Activated T-helper 17 cell treated with anti-CD3 and anti-CD28 coated beads, Interleukin-2, amount 50 U/mL, for 72 hours (primary cell): ENCODE results near the gene CCDC177. TPM values are rescaled to one million over a fixed set of nuclear protein-coding genes. Genes with fewer than 3 reads are reported as not detected.

ENCODE experiments used
- ATAC-seq: fragments of 150-1000 bp; cut with Tn5 transposase; replicated peaks from 2 replicates; pipeline ENCODE4 v1.10.0; 2021; ENCODE audit warnings: mild to moderate bottlenecking, moderate library complexity
- H3K27ac Mint-ChIP-seq: one replicate; pipeline ENCODE4 v1.8.0; 2022; ENCODE audit warnings: mixed read lengths
- H3K27me3 Mint-ChIP-seq: one replicate; pipeline ENCODE4 v1.8.0; 2022; ENCODE audit warnings: mixed read lengths
- H3K36me3 Mint-ChIP-seq: one replicate; pipeline ENCODE4 v1.8.0; 2022; ENCODE audit warnings: low read depth, mild to moderate bottlenecking, mixed read lengths
- H3K4me1 Mint-ChIP-seq: one replicate; pipeline ENCODE4 v1.8.0; 2022; ENCODE audit warnings: mixed read lengths
- H3K4me3 Mint-ChIP-seq: one replicate; pipeline ENCODE4 v1.8.0; 2022; ENCODE audit warnings: mild to moderate bottlenecking, mixed read lengths
- H3K9me3 Mint-ChIP-seq: one replicate; pipeline ENCODE4 v1.8.0; 2022; ENCODE audit warnings: mixed read lengths
- total RNA-seq, 2 donors: library from RNA; stranded (reverse); gene quantifications; one replicate each; pipeline ENCODE4 v1.2.3, GENCODE V29; 2022

The CCDC177 gene
- total RNA-seq, 2 donors from 2014 or later = not detected

DNA sequence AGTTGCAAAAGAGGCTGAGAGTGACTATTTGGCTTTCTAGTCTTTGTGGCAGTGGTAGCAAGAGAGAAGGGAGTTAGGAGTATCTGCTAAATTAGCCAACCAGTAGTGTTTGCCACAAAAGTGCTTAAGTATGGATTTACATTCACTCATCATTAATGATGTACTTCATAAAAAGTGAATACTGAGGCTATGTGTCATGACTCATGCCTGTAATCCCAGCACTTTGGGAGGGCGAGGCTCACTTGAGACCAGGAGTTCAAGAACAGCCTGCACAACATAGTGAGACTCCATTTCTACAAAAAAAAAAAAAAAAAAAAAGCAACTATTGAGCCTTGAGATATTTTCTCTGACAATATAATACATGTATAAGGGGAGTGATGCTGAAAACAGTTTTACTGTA, 36.8 kb downstream of the CCDC177 start:
- H3K27ac Mint-ChIP-seq = no peak overlapping the region
- peaks cover 22% of the 10 kb centered on the region for H3K27me3 Mint-ChIP-seq
- H3K36me3 Mint-ChIP-seq = no peaks in the 10 kb centered on the region
- peaks cover 6% of the 10 kb centered on the region for H3K4me1 Mint-ChIP-seq
- no peak for ATAC-seq
- no peaks in the 10 kb centered on the region for H3K9me3 Mint-ChIP-seq
- no peak overlapping the region for H3K4me3 Mint-ChIP-seq

DNA sequence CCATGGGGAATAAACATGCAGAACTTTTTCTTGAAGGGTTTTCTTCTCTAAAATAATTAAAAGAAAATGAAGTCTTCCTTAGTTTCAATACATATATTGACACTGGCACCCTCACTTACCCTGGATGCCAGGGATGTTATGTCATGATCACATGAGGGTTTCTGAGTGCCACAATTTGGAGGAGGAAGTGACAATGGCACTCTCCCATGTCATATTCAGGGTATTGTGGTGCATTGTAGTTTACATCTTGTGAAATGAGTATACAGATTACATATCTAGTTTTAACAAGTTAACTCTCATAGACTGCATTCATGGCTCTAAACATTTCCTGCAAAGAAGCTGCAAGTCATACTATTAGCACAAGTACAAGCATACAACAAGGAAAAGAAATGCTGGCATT, 37.7 kb downstream of the CCDC177 start:
- H3K27me3 Mint-ChIP-seq = peaks cover 22% of the 10 kb centered on the region
- H3K4me3 Mint-ChIP-seq = no peak overlapping the region
- ATAC-seq = no peak
- no peak overlapping the region for H3K27ac Mint-ChIP-seq
- H3K36me3 Mint-ChIP-seq = no peaks in the 10 kb centered on the region
- H3K9me3 Mint-ChIP-seq = no peaks in the 10 kb centered on the region
- peaks cover 6% of the 10 kb centered on the region for H3K4me1 Mint-ChIP-seq

DNA sequence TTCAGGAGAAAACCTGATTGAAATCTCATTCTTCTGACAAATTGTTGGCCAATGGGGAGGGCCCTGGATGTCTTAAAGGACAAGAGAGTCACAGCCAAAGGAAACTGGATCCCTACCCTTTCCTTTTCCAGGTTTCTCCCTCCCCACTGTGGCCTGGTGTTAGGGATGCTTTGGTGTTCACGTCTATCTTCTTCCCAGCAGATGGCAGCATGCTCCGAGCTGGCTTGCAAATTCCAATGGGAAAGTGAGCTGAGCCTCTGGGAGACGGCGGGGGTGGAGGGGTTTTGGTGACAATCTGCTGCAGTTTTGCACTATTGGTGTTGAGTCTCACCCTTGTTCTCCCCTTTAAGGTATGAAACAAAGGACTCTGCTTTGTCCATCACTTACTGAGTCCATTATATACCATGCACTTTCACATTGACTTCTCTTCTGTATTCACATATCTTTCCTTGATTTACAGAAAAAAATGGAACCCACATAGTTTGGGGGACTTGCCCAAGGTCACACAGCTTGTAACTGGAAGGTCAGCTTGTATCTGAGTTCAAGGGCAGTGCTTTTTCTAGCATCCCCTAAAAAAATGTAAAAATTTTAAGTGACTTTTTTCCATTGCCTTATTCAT, 39.3 kb downstream of the CCDC177 start:
- no peak overlapping the region for H3K4me3 Mint-ChIP-seq
- H3K27me3 Mint-ChIP-seq = peaks cover 27% of the 10 kb centered on the region
- no peaks in the 10 kb centered on the region for H3K9me3 Mint-ChIP-seq
- no peak overlapping the region for H3K27ac Mint-ChIP-seq
- H3K4me1 Mint-ChIP-seq = peaks cover 6% of the 10 kb centered on the region
- no peak for ATAC-seq
- H3K36me3 Mint-ChIP-seq = no peaks in the 10 kb centered on the region

- peaks cover 6% of the 10 kb centered on the region for H3K4me1 Mint-ChIP-seq
- no peak overlapping the region for H3K27ac Mint-ChIP-seq
- no peak overlapping the region for H3K4me3 Mint-ChIP-seq
- H3K27me3 Mint-ChIP-seq = peaks cover 27% of the 10 kb centered on the region
- no peaks in the 10 kb centered on the region for H3K36me3 Mint-ChIP-seq
- H3K9me3 Mint-ChIP-seq = no peaks in the 10 kb centered on the region
- ATAC-seq = no peak
Measured at GRCh38 chr14:69532561-69533340, 41.9 kb downstream of the CCDC177 start.

- Mint-ChIP-seq H3K9me3 (no peaks in the 10 kb centered on the region), H3K27me3 (peaks cover 24% of the 10 kb centered on the region), H3K36me3 (no peaks in the 10 kb centered on the region), H3K4me3 (no peak overlapping the region), H3K27ac (no peak overlapping the region), H3K4me1 (no peaks in the 10 kb centered on the region)
- no peak for ATAC-seq
Measured at GRCh38 chr14:69531135-69531534, 43.5 kb downstream of the CCDC177 start.

- ATAC-seq = no peak
- H3K27ac Mint-ChIP-seq = no peak overlapping the region
- H3K27me3 Mint-ChIP-seq = peaks cover 15% of the 10 kb centered on the region
- H3K4me3 Mint-ChIP-seq = no peak overlapping the region
- H3K9me3 Mint-ChIP-seq = no peaks in the 10 kb centered on the region
- no peaks in the 10 kb centered on the region for H3K36me3 Mint-ChIP-seq
- no peaks in the 10 kb centered on the region for H3K4me1 Mint-ChIP-seq
Measured at GRCh38 chr14:69530095-69530494, 44.6 kb downstream of the CCDC177 start.

GRCh38 chr14:69529563-69529962, 45.1 kb downstream of the CCDC177 start:
- Mint-ChIP-seq H3K36me3 (no peaks in the 10 kb centered on the region), H3K4me3 (no peak overlapping the region), H3K27ac (no peak overlapping the region), H3K9me3 (no peaks in the 10 kb centered on the region), H3K4me1 (no peaks in the 10 kb centered on the region), H3K27me3 (peaks cover 10% of the 10 kb centered on the region)
- no peak for ATAC-seq

DNA sequence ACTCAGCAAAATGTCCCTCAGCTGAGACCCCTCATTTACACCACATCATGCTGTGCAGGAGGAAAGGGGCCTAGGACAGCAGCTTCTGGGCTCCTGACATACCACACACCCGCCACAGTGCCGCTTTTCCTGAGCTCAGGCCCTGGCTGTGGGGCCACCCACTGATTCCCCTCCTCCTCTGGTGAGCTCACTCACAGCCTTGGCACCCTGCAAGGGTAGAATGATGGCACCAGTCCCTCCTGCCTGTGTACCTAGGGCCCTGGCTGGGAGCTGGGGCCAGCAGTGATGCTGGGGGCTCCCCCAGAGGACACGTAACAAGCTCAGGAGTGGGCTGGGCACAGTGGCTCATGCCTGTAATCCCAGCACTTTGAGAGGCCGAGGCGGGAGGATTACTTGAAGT, 45.7 kb downstream of the CCDC177 start:
- no peaks in the 10 kb centered on the region for H3K9me3 Mint-ChIP-seq

GRCh38 chr14:69528143-69528542, 46.5 kb downstream of the CCDC177 start:
- H3K9me3 Mint-ChIP-seq = no peaks in the 10 kb centered on the region
- peaks cover 6% of the 10 kb centered on the region for H3K27me3 Mint-ChIP-seq
- H3K27ac Mint-ChIP-seq = no peak overlapping the region
- no peaks in the 10 kb centered on the region for H3K4me1 Mint-ChIP-seq
- no peak overlapping the region for H3K4me3 Mint-ChIP-seq
- no peaks in the 10 kb centered on the region for H3K36me3 Mint-ChIP-seq
- ATAC-seq = no peak

More for the DNA sequence above, 45.7 kb downstream of the CCDC177 start:
- Mint-ChIP-seq H3K36me3 (no peaks in the 10 kb centered on the region), H3K27ac (no peak overlapping the region), H3K27me3 (peaks cover 10% of the 10 kb centered on the region), H3K4me1 (no peaks in the 10 kb centered on the region), H3K4me3 (no peak overlapping the region)
- no peak for ATAC-seq

- Mint-ChIP-seq H3K9me3 (no peaks in the 10 kb centered on the region), H3K27me3 (peaks cover 4% of the 10 kb centered on the region), H3K4me1 (no peaks in the 10 kb centered on the region), H3K36me3 (no peaks in the 10 kb centered on the region), H3K27ac (no peak overlapping the region), H3K4me3 (no peak overlapping the region)
- no peak for ATAC-seq
Measured at GRCh38 chr14:69527635-69528034, 47.0 kb downstream of the CCDC177 start.

GRCh38 chr14:69525896-69526295, 48.8 kb downstream of the CCDC177 start:
- H3K9me3 Mint-ChIP-seq = no peaks in the 10 kb centered on the region
- no peak overlapping the region for H3K4me3 Mint-ChIP-seq
- ATAC-seq = no peak
- H3K4me1 Mint-ChIP-seq = no peaks in the 10 kb centered on the region
- H3K36me3 Mint-ChIP-seq = no peaks in the 10 kb centered on the region
- no peak overlapping the region for H3K27ac Mint-ChIP-seq
- no peaks in the 10 kb centered on the region for H3K27me3 Mint-ChIP-seq

- Mint-ChIP-seq H3K27ac (no peak overlapping the region), H3K36me3 (no peaks in the 10 kb centered on the region), H3K4me1 (no peaks in the 10 kb centered on the region), H3K9me3 (no peaks in the 10 kb centered on the region), H3K27me3 (peaks cover 10% of the 10 kb centered on the region), H3K4me3 (no peak overlapping the region)
- no peak for ATAC-seq
Measured at GRCh38 chr14:69522026-69522425, 52.6 kb downstream of the CCDC177 start.

Other genes with a start within 250 kb of the CCDC177 start
- 100 to 1,000 TPM; 198 to 374 TPM for gene ERH, start 176.6 kb downstream of the CCDC177 start, total RNA-seq
- gene SLC39A9, start 176.2 kb downstream of the CCDC177 start, total RNA-seq = 10 to 100 TPM; 43.9 to 61.1 TPM
- gene PLEKHD1, start 90.1 kb downstream of the CCDC177 start, total RNA-seq = under 1 TPM; 0.11 to 0.19 TPM
- 10 to 100 TPM; 76.9 to 96.4 TPM for gene SUSD6, start 36.7 kb upstream of the CCDC177 start, total RNA-seq
- gene SRSF5, start 192.3 kb upstream of the CCDC177 start, total RNA-seq = 100 to 1,000 TPM; 280 to 368 TPM
- not detected for gene SLC10A1, start 222.4 kb upstream of the CCDC177 start, total RNA-seq